Erythroblast (primary cell): ENCODE measurements around the gene TLE2.

Experiments
- GATA1 ChIP-seq: IDR thresholded peaks from 2 replicates; pipeline ENCODE4 v1.6.1; 2011; ENCODE audit warnings: low read depth, mild to moderate bottlenecking, control low read depth, low read length, moderate library complexity
- POLR2A ChIP-seq: IDR thresholded peaks from 2 replicates; pipeline ENCODE4 v1.6.1; 2011; ENCODE audit warnings: mild to moderate bottlenecking, low read length

DNA sequence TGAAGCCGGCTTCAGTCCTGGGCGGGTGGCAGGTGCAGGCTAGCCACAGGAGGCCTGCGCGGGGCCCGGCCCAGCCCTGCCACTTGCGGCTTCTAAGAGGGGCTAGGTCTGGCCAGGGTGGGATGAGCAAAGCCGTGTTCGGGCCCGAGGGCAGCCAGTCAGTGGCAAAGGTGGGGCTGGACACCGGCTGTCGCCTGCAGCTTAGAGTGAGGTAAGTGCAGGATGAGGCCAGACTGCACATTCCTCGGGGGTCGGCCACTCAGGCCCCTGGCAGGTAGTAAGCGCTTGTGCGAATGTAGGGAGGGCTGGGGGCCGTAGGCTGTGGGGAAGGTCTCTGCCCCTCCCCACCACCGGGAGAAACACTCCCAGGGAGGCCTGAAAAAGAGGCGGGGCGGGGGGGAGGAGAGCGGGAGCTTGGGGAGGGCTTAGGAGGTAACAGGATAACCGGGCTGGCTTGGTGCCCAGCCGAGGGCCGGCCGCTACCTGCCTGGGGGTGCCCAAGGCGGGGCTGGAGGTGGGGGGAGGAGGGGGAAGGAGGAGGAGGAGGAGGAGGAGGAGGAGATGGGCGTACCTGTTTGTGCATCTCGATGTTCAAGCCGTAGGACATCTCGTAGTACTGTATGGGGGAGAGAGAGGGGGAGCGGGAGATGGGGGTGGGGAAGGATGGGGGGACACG is 26.8 kb upstream of the TLE2 start:
- TF ChIP-seq POLR2A = no peak
- TF ChIP-seq GATA1 = no peak
